Measurements from ENCODE around the gene SARS1. TPM values are rescaled to one million over a fixed set of nuclear protein-coding genes. Genes with fewer than 3 reads are reported as not detected.
"Not testable (repeated sequence)": the region's sequence is repeated elsewhere in the genome, so short reads cannot be mapped to it uniquely, and the experiment has no call there.

SARS1 gene
- total RNA-seq, 2 donors from 2014 or later: 123 to 132 TPM

- Histone ChIP-seq H3K4me1 (replicated peaks) (no peaks in the 10 kb centered on the region), H3K36me3 (no peaks in the 10 kb centered on the region), H3K27ac (peak overlapping the region; percentile 87), H3K27me3 (replicated peaks; ENCODE audit: insufficient read depth) (no peaks in the 10 kb centered on the region), H3K9me3 (no peaks in the 10 kb centered on the region), H3K4me3 (peak overlapping the region; percentile 65 to 66)
- 37% methylated on average over 8 of the region's 10 CpGs for WGBS
- DNase-seq (ENCODE audit: low spot score): no peak
- intact Hi-C loops (cut with DNase I): loop anchor here (5.0 kb wide), 2 partner anchors 101 to 251 kb away; partner anchors contain the start of genes CLCC1 and ELAPOR1
- TF ChIP-seq CTCF (IDR thresholded peaks at IDR 0.05) (no peak), POLR2AphosphoS5 (IDR thresholded peaks at IDR 0.05) (no peak), POLR2A (IDR thresholded peaks at IDR 0.05) (no peak)
Measured at GRCh38 chr1:109213345-109213823, 334 bp upstream of the SARS1 start.

DNA sequence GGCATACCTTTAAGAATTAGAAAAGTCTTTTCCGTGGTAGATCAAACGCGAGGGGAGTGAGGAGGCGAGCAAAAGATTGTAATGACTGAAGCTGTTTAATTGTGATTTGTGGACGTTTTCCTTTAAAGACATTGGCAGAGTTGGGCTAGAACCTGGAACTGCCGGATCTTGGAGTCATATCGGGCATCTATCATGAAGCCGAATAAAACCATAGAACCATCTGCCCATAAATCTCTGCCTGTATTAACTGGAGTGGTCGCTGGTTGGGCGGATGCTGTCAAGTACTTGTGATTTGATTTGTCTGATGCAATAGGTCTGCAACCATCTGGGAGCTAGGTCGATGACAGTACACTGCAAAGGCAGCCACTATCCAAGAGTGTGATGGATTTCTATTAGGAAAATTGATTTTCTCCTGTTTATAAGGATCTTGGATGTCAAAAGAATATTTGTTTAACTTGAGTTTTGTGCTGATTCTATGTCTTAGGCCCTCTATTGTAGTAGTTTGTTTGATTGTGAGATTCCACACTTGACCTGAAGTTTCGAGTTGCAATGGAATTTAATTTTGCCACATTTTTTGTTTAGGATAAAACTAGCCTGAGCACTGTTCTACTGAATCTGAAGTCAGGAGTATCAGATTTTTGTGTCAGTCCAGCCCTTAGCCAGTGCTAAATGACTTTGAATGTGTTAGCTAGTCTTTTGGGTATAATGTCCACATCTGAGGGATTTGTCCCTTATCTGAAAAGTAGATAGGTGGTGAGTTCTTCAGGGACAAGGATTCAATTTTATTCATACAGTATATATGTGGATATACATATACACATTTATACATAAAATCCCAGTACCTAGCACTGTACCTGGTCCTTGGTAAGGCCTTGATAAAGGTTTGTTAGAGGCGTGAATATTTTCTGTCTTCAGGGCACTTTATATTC is 1.2 kb downstream of the SARS1 start:
- Histone ChIP-seq H3K27me3 (replicated peaks; ENCODE audit: insufficient read depth) (no peaks in the 10 kb centered on the region), H3K27ac (peak overlapping the region; percentile 87), H3K9me3 (no peaks in the 10 kb centered on the region), H3K4me3 (peak overlapping the region; percentile 65 to 66), H3K4me1 (replicated peaks) (no peaks in the 10 kb centered on the region), H3K36me3 (no peaks in the 10 kb centered on the region)
- 9% methylated on average over 13 of the region's 13 CpGs for WGBS
- DNase-seq (ENCODE audit: low spot score): peak; percentile 25
- intact Hi-C loops (cut with DNase I): loop anchor here (5.0 kb wide), 2 partner anchors 103 to 253 kb away; partner anchors contain the start of genes CLCC1 and ELAPOR1
- TF ChIP-seq POLR2AphosphoS5 (IDR thresholded peaks at IDR 0.05) (no peak), POLR2A (IDR thresholded peaks at IDR 0.05) (no peak), CTCF (IDR thresholded peaks at IDR 0.05) (no peak)

DNA sequence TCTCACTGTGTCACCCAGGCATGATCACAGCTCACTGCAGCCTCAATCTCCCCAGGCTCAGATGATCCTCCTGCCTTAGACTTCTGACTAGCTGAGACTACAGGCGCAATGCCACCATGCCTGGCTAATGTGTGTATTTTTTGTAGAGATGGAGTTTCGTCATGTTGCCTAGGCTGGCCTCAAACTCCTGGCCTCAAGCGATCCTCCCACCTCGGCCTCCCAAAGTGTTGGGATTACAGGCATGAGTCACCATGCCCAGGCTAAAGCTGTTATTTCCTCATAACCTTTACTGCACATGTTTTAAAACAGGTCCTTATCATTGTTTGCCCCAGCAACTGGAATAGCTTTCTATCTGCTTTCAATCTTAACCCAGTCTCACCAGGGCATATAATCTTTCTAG is 2.9 kb downstream of the SARS1 start:
- Histone ChIP-seq H3K4me3 (no peak overlapping the region), H3K36me3 (no peaks in the 10 kb centered on the region), H3K4me1 (replicated peaks) (no peaks in the 10 kb centered on the region), H3K9me3 (no peaks in the 10 kb centered on the region), H3K27ac (no peak overlapping the region), H3K27me3 (replicated peaks; ENCODE audit: insufficient read depth) (no peaks in the 10 kb centered on the region)
- no peak for DNase-seq (ENCODE audit: low spot score)
- no peak for TF ChIP-seq CTCF (IDR thresholded peaks at IDR 0.05)
- TF ChIP-seq POLR2AphosphoS5 (IDR thresholded peaks at IDR 0.05): no peak
- no peak for TF ChIP-seq POLR2A (IDR thresholded peaks at IDR 0.05)
- intact Hi-C loops (cut with DNase I): no loop called here
- 94% methylated on average over 4 of the region's 4 CpGs for WGBS

DNA sequence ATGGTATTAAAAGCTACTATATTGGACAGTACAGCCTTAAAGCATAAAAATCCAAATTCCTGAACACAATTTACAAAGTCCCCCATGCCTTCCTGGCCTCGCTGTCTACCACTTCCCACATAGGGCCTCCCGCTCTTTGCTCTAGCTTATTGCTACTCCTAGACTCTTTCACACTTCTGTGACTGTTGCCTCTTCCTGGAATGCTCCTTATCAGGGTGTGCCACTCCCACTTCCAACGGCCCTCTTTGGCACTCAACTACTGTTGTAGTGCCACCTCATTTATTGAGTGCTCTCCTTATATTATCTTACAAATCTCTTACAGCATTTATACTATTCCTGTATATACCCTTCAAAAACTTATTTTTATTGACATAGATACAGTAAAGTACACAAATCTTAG is 4.8 kb downstream of the SARS1 start:
- intact Hi-C loops (cut with DNase I): no loop called here

DNA sequence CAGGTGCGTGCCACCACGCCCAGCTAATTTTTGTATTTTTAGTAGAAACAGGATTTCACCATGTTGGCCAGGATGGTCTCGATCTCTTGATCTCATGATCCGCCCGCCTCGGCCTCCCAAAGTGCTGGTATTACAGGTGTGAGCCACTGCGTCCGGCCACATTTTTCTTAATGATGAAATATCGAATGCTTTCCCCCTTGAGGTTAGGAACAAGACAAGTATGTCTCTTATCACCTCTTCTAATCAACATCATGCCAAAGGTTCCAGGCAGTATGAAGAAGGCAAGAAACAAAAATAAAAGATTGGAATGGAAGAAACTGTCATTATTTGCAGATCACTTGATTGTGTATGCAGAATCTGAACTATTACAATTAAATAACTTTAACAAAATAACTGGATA is 7.5 kb downstream of the SARS1 start:
- H3K4me1 ChIP-seq (replicated peaks); H3K4me3 ChIP-seq; H3K27ac ChIP-seq; intact Hi-C loops (cut with DNase I); H3K27me3 ChIP-seq (replicated peaks; ENCODE audit: insufficient read depth); H3K36me3 ChIP-seq; H3K9me3 ChIP-seq; DNase-seq (ENCODE audit: low spot score): not testable (repeated sequence)
- WGBS: 97% methylated on average over 9 of the region's 9 CpGs

More for the DNA sequence above, 4.8 kb downstream of the SARS1 start:
- no peak overlapping the region for H3K27ac ChIP-seq
- H3K27me3 ChIP-seq (replicated peaks; ENCODE audit: insufficient read depth): no peaks in the 10 kb centered on the region
- H3K4me1 ChIP-seq (replicated peaks): no peaks in the 10 kb centered on the region
- no peaks in the 10 kb centered on the region for H3K36me3 ChIP-seq
- no peaks in the 10 kb centered on the region for H3K9me3 ChIP-seq
- 73% methylated on average over 3 of the region's 3 CpGs for WGBS
- no peak for DNase-seq (ENCODE audit: low spot score)
- H3K4me3 ChIP-seq: no peak overlapping the region
- TF ChIP-seq CTCF (IDR thresholded peaks at IDR 0.05): no peak
- TF ChIP-seq POLR2AphosphoS5 (IDR thresholded peaks at IDR 0.05): no peak
- TF ChIP-seq POLR2A (IDR thresholded peaks at IDR 0.05): no peak

All from prostate gland (tissue), 2 donors.